HL-60 (cell line): ENCODE measurements around the gene PIK3R5.
A peak's percentile ranks its signal among the peaks of the same experiment; 100 is the strongest.
"Not testable (repeated sequence)": the region's sequence is repeated elsewhere in the genome, so short reads cannot be mapped to it uniquely, and the experiment has no call there.

Source experiments
- DNase-seq, 2 experiments: peaks; one replicate each; pipeline ENCODE4 v3.0.0-alpha.2; 2010 to 2020; ENCODE audit warnings: low read depth in 1 of 2, low spot score in 1 of 2
- H3K27ac ChIP-seq: fragments of 250-450 bp; sonication (Bioruptor Pico); replicated peaks from 2 replicates; pipeline ENCODE4 v1.5.1; 2020; ENCODE audit warnings: mild to moderate bottlenecking, moderate library complexity
- H3K27me3 ChIP-seq: fragments of 250-450 bp; sonication (Bioruptor Pico); 2 replicates; pipeline ENCODE4 v1.5.1; 2021; ENCODE audit warnings: mild to moderate bottlenecking, moderate library complexity; ENCODE audit not compliant: insufficient read depth, poor library complexity, severe bottlenecking
- H3K4me3 ChIP-seq: replicated peaks from 2 replicates; pipeline ENCODE4 v1.5.1; 2011; ENCODE audit warnings: mild to moderate bottlenecking, control low read depth, low read length; ENCODE audit not compliant: insufficient read depth
- GABPA ChIP-seq: IDR thresholded peaks from 2 replicates; pipeline ENCODE4 v1.6.1; 2012; ENCODE audit warnings: low read depth
- POLR2AphosphoS5 ChIP-seq: IDR thresholded peaks from 2 replicates; pipeline ENCODE4 v1.6.1; 2012; ENCODE audit warnings: low read depth
- SPI1 ChIP-seq: IDR thresholded peaks from 2 replicates; pipeline ENCODE4 v1.6.1; 2012; ENCODE audit warnings: low read depth, mild to moderate bottlenecking, borderline replicate concordance
- TF ChIP-seq, protein P1 (sequence below): IDR thresholded peaks from one replicate; pipeline ENCODE4 v1.5.1; 2011; ENCODE audit warnings: low read length, control low read depth, inconsistent platforms; ENCODE audit not compliant: insufficient read depth
- TF ChIP-seq, protein P2 (sequence below): IDR thresholded peaks from 2 replicates; pipeline ENCODE4 v1.6.1; 2012; ENCODE audit warnings: low read depth; ENCODE audit not compliant: insufficient replicate concordance

Gene PIK3R5

DNA sequence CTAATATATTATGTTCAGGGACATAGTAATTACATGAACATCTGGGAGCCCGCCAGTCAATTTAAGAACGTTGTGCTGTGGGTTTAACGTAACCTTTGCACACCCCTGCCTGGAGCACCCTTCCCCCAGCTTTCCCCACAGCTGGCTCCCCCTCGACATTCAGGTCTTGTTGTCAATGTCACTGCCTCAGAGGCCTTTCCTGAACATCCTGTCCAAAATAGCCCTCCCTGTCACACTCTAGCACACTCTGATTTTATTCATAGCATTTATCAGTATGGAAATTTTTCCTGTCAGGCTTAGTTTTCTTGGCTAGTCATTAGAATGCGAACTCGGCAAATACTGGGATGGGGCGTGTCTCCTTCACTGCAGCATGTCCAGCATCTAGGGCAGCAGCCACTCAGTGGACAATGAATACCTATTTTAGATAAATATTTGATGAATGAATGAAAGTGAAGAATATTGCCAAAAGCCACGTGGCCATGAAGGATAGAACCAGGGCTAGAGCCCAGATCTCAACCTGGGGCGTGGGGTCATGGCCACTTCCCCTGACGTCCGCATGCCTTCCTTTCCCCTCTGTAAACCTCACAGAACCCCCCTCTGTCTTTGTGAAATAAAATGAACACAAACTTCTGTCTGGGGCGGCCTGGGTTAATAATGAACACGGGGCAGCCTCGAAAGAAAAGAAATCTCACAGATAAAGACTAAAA, 108.5 kb downstream of the PIK3R5 start:
- peak overlapping the region; percentile 86 for H3K27ac ChIP-seq

DNA sequence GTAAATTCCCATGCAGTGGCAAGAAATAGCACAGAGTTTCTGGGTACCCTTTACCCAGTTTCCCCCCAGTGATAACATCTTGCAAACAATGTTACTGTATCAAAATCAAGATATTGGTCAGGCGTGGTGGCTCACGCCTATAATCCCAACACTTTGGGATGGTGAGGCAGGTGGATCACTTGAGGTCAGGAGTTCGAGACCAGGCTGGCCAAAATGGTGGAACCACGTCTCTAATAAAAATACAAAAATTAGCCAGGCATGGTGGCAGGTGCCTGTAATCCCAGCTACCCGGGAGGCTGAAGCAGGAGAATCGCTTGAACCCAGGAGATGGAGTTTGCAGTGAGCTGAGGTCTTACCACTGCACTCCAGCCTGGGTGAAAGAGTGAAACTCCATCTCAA, 109.3 kb downstream of the PIK3R5 start:
- not testable (repeated sequence) for H3K27ac ChIP-seq, DNase-seq, H3K4me3 ChIP-seq, H3K27me3 ChIP-seq

More for the DNA sequence above, 108.5 kb downstream of the PIK3R5 start:
- no peak for DNase-seq
- TF ChIP-seq SPI1: no peak
- TF ChIP-seq, protein P1, sequence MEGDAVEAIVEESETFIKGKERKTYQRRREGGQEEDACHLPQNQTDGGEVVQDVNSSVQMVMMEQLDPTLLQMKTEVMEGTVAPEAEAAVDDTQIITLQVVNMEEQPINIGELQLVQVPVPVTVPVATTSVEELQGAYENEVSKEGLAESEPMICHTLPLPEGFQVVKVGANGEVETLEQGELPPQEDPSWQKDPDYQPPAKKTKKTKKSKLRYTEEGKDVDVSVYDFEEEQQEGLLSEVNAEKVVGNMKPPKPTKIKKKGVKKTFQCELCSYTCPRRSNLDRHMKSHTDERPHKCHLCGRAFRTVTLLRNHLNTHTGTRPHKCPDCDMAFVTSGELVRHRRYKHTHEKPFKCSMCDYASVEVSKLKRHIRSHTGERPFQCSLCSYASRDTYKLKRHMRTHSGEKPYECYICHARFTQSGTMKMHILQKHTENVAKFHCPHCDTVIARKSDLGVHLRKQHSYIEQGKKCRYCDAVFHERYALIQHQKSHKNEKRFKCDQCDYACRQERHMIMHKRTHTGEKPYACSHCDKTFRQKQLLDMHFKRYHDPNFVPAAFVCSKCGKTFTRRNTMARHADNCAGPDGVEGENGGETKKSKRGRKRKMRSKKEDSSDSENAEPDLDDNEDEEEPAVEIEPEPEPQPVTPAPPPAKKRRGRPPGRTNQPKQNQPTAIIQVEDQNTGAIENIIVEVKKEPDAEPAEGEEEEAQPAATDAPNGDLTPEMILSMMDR: no peak
- TF ChIP-seq, protein P2, sequence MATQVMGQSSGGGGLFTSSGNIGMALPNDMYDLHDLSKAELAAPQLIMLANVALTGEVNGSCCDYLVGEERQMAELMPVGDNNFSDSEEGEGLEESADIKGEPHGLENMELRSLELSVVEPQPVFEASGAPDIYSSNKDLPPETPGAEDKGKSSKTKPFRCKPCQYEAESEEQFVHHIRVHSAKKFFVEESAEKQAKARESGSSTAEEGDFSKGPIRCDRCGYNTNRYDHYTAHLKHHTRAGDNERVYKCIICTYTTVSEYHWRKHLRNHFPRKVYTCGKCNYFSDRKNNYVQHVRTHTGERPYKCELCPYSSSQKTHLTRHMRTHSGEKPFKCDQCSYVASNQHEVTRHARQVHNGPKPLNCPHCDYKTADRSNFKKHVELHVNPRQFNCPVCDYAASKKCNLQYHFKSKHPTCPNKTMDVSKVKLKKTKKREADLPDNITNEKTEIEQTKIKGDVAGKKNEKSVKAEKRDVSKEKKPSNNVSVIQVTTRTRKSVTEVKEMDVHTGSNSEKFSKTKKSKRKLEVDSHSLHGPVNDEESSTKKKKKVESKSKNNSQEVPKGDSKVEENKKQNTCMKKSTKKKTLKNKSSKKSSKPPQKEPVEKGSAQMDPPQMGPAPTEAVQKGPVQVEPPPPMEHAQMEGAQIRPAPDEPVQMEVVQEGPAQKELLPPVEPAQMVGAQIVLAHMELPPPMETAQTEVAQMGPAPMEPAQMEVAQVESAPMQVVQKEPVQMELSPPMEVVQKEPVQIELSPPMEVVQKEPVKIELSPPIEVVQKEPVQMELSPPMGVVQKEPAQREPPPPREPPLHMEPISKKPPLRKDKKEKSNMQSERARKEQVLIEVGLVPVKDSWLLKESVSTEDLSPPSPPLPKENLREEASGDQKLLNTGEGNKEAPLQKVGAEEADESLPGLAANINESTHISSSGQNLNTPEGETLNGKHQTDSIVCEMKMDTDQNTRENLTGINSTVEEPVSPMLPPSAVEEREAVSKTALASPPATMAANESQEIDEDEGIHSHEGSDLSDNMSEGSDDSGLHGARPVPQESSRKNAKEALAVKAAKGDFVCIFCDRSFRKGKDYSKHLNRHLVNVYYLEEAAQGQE: no peak
- no peak for TF ChIP-seq POLR2AphosphoS5
- no peak for TF ChIP-seq GABPA
- H3K4me3 ChIP-seq: no peak overlapping the region
- no peaks in the 10 kb centered on the region for H3K27me3 ChIP-seq

DNA sequence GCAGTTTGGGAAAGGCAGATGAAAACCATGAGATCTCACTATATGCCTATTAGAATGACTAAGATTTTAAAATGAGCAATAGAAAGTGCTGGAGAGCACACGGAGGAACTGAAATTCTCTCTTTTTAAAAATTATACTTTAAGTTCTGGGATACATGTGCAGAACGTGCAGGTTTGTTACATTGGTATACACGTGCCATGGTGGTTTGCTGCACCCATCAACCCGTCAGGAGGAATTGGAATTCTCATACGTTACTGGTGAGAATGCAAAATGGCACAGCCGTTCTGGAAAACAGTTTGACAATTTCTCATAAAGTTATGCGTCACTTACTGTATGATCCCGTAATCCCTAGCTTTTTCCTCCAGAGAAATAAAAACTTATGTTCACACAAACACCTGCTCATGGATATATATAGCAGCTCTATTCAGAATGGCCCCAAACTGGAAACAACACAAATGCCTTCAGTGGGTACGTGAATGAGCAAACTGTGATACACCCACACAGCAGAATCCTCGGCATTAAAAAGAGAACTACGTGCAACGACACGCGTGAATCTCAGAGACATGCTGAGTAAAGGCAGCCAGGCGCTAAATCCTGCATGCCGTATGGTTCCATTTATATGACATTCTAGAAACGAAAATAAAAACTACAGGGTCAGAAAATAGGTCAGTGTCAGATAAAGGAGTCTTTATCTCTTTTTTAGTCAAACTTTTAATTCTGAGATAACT, 109.9 kb downstream of the PIK3R5 start:
- DNase-seq: no peak
- TF ChIP-seq SPI1 (no peak), POLR2AphosphoS5 (no peak), GABPA (no peak)
- TF ChIP-seq, protein P2: no peak
- TF ChIP-seq, protein P1: no peak
- Histone ChIP-seq H3K27ac (no peak overlapping the region), H3K27me3 (no peaks in the 10 kb centered on the region), H3K4me3 (no peak overlapping the region)

DNA sequence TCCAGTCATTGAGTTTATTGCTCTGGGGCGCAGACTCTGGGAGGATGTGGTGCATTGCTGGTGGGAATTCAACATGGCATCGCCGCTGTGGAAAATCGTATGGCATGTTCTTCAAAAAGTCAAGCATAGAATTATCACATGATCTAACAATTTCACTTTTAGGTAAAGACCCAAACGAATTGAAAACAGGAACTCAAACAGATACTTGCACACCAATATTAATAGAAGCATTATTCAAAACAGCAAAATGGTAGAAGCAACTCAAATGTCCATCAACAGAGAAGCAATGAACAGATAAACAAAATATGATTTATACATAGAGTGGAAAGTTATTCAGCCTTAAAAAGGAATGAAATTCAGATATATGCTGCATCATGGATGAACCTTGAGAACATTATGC, 113.9 kb downstream of the PIK3R5 start:
- TF ChIP-seq, protein P2: no peak
- no peak for TF ChIP-seq SPI1
- no peak for TF ChIP-seq POLR2AphosphoS5
- TF ChIP-seq GABPA: no peak
- TF ChIP-seq, protein P1: no peak
- no peak overlapping the region for H3K27ac ChIP-seq
- no peak overlapping the region for H3K4me3 ChIP-seq
- H3K27me3 ChIP-seq: no peaks in the 10 kb centered on the region
- no peak for DNase-seq
